ENCODE measurements around the gene TMEM128.

DNA sequence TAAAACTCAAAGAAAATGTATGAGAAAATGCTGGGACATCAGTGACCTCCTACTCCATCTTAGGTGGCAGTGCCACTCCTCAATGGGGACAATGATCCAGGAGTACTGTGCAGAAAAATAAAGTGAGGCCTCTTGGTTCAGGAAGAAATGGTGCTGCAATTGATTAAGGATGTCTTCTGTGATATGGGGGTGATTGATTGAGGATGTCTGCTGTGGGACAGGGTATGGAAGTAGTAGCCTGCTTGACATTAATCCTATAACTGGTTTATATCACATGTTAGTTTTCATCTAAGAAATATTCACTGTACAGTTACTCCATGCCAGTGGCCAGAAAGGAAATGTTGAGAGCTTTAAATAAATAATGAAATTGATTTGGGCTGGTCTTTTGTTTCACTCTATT lies 41.8 kb downstream of the TMEM128 start:
- TF ChIP-seq, protein P1, sequence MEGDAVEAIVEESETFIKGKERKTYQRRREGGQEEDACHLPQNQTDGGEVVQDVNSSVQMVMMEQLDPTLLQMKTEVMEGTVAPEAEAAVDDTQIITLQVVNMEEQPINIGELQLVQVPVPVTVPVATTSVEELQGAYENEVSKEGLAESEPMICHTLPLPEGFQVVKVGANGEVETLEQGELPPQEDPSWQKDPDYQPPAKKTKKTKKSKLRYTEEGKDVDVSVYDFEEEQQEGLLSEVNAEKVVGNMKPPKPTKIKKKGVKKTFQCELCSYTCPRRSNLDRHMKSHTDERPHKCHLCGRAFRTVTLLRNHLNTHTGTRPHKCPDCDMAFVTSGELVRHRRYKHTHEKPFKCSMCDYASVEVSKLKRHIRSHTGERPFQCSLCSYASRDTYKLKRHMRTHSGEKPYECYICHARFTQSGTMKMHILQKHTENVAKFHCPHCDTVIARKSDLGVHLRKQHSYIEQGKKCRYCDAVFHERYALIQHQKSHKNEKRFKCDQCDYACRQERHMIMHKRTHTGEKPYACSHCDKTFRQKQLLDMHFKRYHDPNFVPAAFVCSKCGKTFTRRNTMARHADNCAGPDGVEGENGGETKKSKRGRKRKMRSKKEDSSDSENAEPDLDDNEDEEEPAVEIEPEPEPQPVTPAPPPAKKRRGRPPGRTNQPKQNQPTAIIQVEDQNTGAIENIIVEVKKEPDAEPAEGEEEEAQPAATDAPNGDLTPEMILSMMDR (conservative IDR thresholded peaks at IDR 0.05 in 1 of 2, IDR thresholded peaks at IDR 0.05 in 1 of 2; ENCODE audit: low read depth in 1 of 2, low read length in 2 of 2), result no peak
- no peak for TF ChIP-seq EZH2 (IDR thresholded peaks at IDR 0.05; ENCODE audit: low read length, missing control alignments)

Measured in fibroblast of lung (primary cell).